Gastroesophageal sphincter (tissue), 3 donors: Measurements from ENCODE around the gene COBLL1.

Experiments used
- CTCF ChIP-seq, 4 experiments: fragments of 200-600 bp in 2 of 4; fragments of 450-650 bp in 2 of 4; sonication (generic) in 1 of 4; IDR thresholded peaks; one replicate each; pipeline ENCODE4 v1.5.1; 2017 to 2019; ENCODE audit warnings: antibody characterized with exemption in 4 of 4, mild to moderate bottlenecking in 2 of 4, moderate library complexity in 2 of 4
- POLR2A ChIP-seq, 2 donors: fragments of 450-650 bp; IDR thresholded peaks; one replicate each; pipeline ENCODE4 v1.6.1; 2017; ENCODE audit warnings: antibody characterized with exemption in 2 of 2, mild to moderate bottlenecking in 2 of 2, moderate library complexity in 1 of 2

DNA sequence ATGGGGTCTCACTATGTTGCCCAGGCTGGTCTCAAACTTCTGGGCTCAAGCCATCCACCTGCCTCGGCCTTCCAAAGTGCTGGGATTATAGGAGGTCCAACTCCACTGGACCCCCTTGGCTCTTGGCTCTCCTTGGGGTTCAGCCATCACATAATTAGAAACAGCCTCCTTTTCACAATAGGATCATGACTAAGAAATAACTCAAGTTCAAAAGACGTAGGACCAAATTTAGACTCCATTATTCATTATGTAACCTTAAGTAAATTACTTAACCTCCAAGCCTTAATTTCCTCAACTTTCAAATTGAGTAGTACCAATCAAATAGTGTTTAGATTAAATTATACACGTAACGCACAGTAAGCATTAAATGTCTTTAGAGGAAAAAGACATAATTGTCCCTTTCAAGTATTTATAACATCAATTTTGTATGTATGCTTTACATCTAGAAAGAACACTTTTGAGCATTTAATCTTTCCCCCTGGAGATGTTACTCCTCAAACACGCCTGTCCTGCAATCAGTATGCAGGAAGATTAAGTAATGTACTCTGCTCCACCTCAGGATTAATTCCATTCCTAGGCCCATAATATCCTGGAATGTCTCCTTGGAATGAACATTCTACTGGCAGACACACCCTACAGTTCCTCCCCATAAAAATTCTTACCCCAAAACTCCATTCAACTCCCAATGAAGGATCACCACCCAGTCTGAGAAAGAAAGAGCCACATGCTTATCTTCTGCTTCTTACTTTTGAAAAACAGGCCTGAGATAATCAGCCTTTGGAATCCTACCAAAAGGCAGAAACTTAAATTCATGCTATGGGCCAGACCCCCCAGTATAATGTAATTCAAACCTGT is 49.1 kb downstream of the COBLL1 start:
- TF ChIP-seq CTCF (IDR thresholded peaks at IDR 0.05) (no peak), POLR2A (IDR thresholded peaks at IDR 0.05) (no peak)
